BLaER1 (cell line): Measurements from ENCODE around the gene IRF4.
"Not testable (repeated sequence)": the region's sequence is repeated elsewhere in the genome, so short reads cannot be mapped to it uniquely, and the experiment has no call there.

Experiments
- H3K27ac ChIP-seq: shearing (Covaris generic); formaldehyde crosslinking; 2 replicates; pipeline ENCODE4 v1.8.1; 2022
- H3K27me3 ChIP-seq: shearing (Covaris generic); formaldehyde crosslinking; 2 replicates; pipeline ENCODE4 v1.8.1; 2022
- H3K36me3 ChIP-seq: shearing (Covaris generic); formaldehyde crosslinking; 2 replicates; pipeline ENCODE4 v1.8.1; 2022
- H3K4me1 ChIP-seq: shearing (Covaris generic); formaldehyde crosslinking; 2 replicates; pipeline ENCODE4 v1.8.1; 2022
- H3K4me2 ChIP-seq: shearing (Covaris generic); formaldehyde crosslinking; 2 replicates; pipeline ENCODE4 v1.8.1; 2022
- H3K4me3 ChIP-seq: shearing (Covaris generic); formaldehyde crosslinking; 2 replicates; pipeline ENCODE4 v1.8.1; 2022
- H3K9ac ChIP-seq: shearing (Covaris generic); formaldehyde crosslinking; 2 replicates; pipeline ENCODE4 v1.8.1; 2022
- H3K9me3 ChIP-seq: shearing (Covaris generic); formaldehyde crosslinking; 2 replicates; pipeline ENCODE4 v1.8.1; 2022
- H4K20me1 ChIP-seq: shearing (Covaris generic); formaldehyde crosslinking; 2 replicates; pipeline ENCODE4 v1.8.1; 2022
- Cebpa-rat ChIP-seq: shearing (Covaris generic); IDR thresholded peaks from 2 replicates; pipeline ENCODE4 v1.8.1; 2022

Gene IRF4

GRCh38 chr6:372336-372911 lies 19.1 kb upstream of the IRF4 start:
- Histone ChIP-seq H3K27ac (no peak overlapping the region), H3K27me3 (peaks cover 20% of the 10 kb centered on the region), H3K4me1 (peaks cover 17% of the 10 kb centered on the region), H3K4me2 (peak overlapping the region; percentile 39), H4K20me1 (no peaks in the 10 kb centered on the region), H3K9ac (no peak overlapping the region), H3K4me3 (no peak overlapping the region), H3K9me3 (0 out of 2 replicates have a peak, but pooled peaks cover 6% of the 10 kb centered on the region), H3K36me3 (no peaks in the 10 kb centered on the region)
- TF ChIP-seq Cebpa-rat: no peak

- Histone ChIP-seq H3K36me3 (no peaks in the 10 kb centered on the region), H3K9me3 (0 out of 2 replicates have a peak, but pooled peaks cover 6% of the 10 kb centered on the region), H3K27me3 (peaks cover 19% of the 10 kb centered on the region), H3K27ac (no peak overlapping the region), H3K4me3 (no peak overlapping the region), H3K4me1 (peaks cover 18% of the 10 kb centered on the region), H3K9ac (no peak overlapping the region), H3K4me2 (peak overlapping the region; percentile 39; the same call in 1 of the 2 replicates), H4K20me1 (no peaks in the 10 kb centered on the region)
- no peak for TF ChIP-seq Cebpa-rat
These were observed 18.5 kb upstream of the IRF4 start for GRCh38 chr6:373031-373430.

GRCh38 chr6:373773-374724 lies 17.5 kb upstream of the IRF4 start:
- H4K20me1 ChIP-seq: no peaks in the 10 kb centered on the region
- no peaks in the 10 kb centered on the region for H3K36me3 ChIP-seq
- no peak overlapping the region for H3K27ac ChIP-seq
- H3K4me3 ChIP-seq: no peak overlapping the region
- H3K27me3 ChIP-seq: peaks cover 19% of the 10 kb centered on the region
- TF ChIP-seq Cebpa-rat: no peak
- H3K4me2 ChIP-seq: no peak overlapping the region
- H3K9ac ChIP-seq: no peak overlapping the region
- peaks cover 18% of the 10 kb centered on the region for H3K4me1 ChIP-seq
- 0 out of 2 replicates have a peak, but pooled peaks cover 6% of the 10 kb centered on the region for H3K9me3 ChIP-seq

GRCh38 chr6:374956-375355 lies 16.6 kb upstream of the IRF4 start:
- H3K36me3 ChIP-seq: no peaks in the 10 kb centered on the region
- no peaks in the 10 kb centered on the region for H4K20me1 ChIP-seq
- no peak overlapping the region for H3K27ac ChIP-seq
- peaks cover 19% of the 10 kb centered on the region for H3K27me3 ChIP-seq
- no peak overlapping the region for H3K4me3 ChIP-seq
- no peak overlapping the region for H3K4me2 ChIP-seq
- H3K4me1 ChIP-seq: peaks cover 23% of the 10 kb centered on the region
- H3K9ac ChIP-seq: no peak overlapping the region
- TF ChIP-seq Cebpa-rat: no peak
- H3K9me3 ChIP-seq: 0 out of 2 replicates have a peak, but pooled peaks cover 6% of the 10 kb centered on the region

GRCh38 chr6:376827-377640 lies 14.5 kb upstream of the IRF4 start:
- 0 out of 2 replicates have a peak, but pooled peaks cover 1% of the 10 kb centered on the region for H3K9me3 ChIP-seq
- no peaks in the 10 kb centered on the region for H4K20me1 ChIP-seq
- peak overlapping the region; percentile 47 for H3K4me2 ChIP-seq
- TF ChIP-seq Cebpa-rat: no peak
- H3K9ac ChIP-seq: no peak overlapping the region
- H3K36me3 ChIP-seq: no peaks in the 10 kb centered on the region
- H3K4me3 ChIP-seq: no peak overlapping the region
- H3K27ac ChIP-seq: no peak overlapping the region
- peaks cover 14% of the 10 kb centered on the region for H3K27me3 ChIP-seq
- peaks cover 22% of the 10 kb centered on the region for H3K4me1 ChIP-seq

GRCh38 chr6:377641-378020 lies 13.9 kb upstream of the IRF4 start:
- not testable (repeated sequence) for H3K9me3 ChIP-seq, H3K9ac ChIP-seq, H3K36me3 ChIP-seq, H4K20me1 ChIP-seq, H3K27me3 ChIP-seq, H3K4me3 ChIP-seq, H3K27ac ChIP-seq
- Histone ChIP-seq H3K4me2 (peak overlapping the region; percentile 47; the same call in 1 of the 2 replicates), H3K4me1 (peaks cover 17% of the 10 kb centered on the region)

GRCh38 chr6:378090-378957 lies 13.2 kb upstream of the IRF4 start:
- no peaks in the 10 kb centered on the region for H3K36me3 ChIP-seq
- peaks cover 15% of the 10 kb centered on the region for H3K4me1 ChIP-seq
- no peak overlapping the region for H3K27ac ChIP-seq
- H3K4me3 ChIP-seq: no peak overlapping the region
- H3K4me2 ChIP-seq: no peak overlapping the region
- H3K9me3 ChIP-seq: no peaks in the 10 kb centered on the region
- TF ChIP-seq Cebpa-rat: no peak
- no peaks in the 10 kb centered on the region for H4K20me1 ChIP-seq
- H3K9ac ChIP-seq: no peak overlapping the region
- peaks cover 2% of the 10 kb centered on the region for H3K27me3 ChIP-seq

GRCh38 chr6:378958-379409 lies 12.6 kb upstream of the IRF4 start:
- Histone ChIP-seq H3K9ac (no peak overlapping the region), H4K20me1 (no peaks in the 10 kb centered on the region), H3K4me2 (no peak overlapping the region), H3K36me3 (no peaks in the 10 kb centered on the region), H3K4me3 (no peak overlapping the region), H3K9me3 (no peaks in the 10 kb centered on the region), H3K4me1 (peaks cover 18% of the 10 kb centered on the region), H3K27ac (no peak overlapping the region), H3K27me3 (no peaks in the 10 kb centered on the region)
- TF ChIP-seq Cebpa-rat: no peak
